Lower leg skin (tissue), 3 donors: ENCODE results near the gene NGLY1.

ENCODE experiments used
- POLR2A ChIP-seq, 2 donors: fragments of 450-650 bp; IDR thresholded peaks; one replicate each; pipeline ENCODE4 v1.6.1; 2016 to 2017; ENCODE audit warnings: antibody characterized with exemption in 2 of 2, mild to moderate bottlenecking in 1 of 2, moderate library complexity in 1 of 2
- TF ChIP-seq, protein P1 (sequence below), 3 donors: fragments of 450-650 bp; IDR thresholded peaks; one replicate each; pipeline ENCODE4 v1.5.1; 2016; ENCODE audit warnings: antibody characterized with exemption in 3 of 3, mild to moderate bottlenecking in 3 of 3, moderate library complexity in 2 of 3

DNA sequence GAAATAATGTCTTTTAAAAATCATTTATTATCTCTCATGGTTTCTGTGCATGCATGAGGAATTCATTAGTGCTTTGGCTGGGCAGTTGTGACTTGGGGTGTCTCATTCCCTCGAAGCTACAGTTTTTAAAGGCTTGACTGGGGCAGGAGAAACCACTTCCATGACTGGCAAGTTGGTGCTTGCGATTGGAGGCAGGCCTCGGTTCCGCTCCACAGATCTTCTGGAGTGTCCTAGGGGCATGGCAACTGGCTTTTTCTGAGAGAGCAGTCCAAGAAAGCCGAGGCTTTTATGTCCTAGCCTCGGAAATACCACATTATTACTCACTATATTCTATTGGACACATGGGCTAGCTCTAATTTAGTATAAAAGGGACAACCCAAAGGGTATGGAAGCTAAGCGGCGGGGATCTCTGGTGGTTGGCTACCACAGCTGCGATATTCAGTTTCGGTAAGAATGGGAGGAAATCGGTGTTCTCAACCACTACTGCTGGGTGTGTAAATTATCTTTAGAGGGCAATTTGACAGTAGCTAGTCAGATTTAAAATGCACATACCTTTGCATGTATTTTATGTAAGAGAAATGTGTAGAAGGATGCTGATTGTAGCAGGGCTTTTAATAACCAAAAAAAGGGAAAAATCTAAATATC lies 69.8 kb downstream of the NGLY1 start:
- TF ChIP-seq, protein P1, sequence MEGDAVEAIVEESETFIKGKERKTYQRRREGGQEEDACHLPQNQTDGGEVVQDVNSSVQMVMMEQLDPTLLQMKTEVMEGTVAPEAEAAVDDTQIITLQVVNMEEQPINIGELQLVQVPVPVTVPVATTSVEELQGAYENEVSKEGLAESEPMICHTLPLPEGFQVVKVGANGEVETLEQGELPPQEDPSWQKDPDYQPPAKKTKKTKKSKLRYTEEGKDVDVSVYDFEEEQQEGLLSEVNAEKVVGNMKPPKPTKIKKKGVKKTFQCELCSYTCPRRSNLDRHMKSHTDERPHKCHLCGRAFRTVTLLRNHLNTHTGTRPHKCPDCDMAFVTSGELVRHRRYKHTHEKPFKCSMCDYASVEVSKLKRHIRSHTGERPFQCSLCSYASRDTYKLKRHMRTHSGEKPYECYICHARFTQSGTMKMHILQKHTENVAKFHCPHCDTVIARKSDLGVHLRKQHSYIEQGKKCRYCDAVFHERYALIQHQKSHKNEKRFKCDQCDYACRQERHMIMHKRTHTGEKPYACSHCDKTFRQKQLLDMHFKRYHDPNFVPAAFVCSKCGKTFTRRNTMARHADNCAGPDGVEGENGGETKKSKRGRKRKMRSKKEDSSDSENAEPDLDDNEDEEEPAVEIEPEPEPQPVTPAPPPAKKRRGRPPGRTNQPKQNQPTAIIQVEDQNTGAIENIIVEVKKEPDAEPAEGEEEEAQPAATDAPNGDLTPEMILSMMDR (IDR thresholded peaks at IDR 0.05), result no peak
- TF ChIP-seq POLR2A (IDR thresholded peaks at IDR 0.05), result no peak
